Measurements from ENCODE around the gene PI4KA. TPM values are rescaled to one million over a fixed set of nuclear protein-coding genes. Genes with fewer than 3 reads are reported as not detected.

The PI4KA gene
- total and polyA plus RNA-seq, 2 experiments from 2014 or later: 17.1 to 38.1 TPM

GRCh38 chr22:20852503-20852902, 6.1 kb downstream of the PI4KA start (continued):
- TF ChIP-seq POLR2AphosphoS5 (IDR thresholded peaks at IDR 0.05; ENCODE audit: low read depth): no peak
- TF ChIP-seq STAT1 (IDR thresholded peaks at IDR 0.05; ENCODE audit: unreplicated experiment): no peak
- TF ChIP-seq ZNF114 (CRISPR knock-in tag; IDR thresholded peaks at IDR 0.05): no peak
- TF ChIP-seq CREB1 (CRISPR knock-in tag; IDR thresholded peaks at IDR 0.05; ENCODE audit: low read depth): no peak

GRCh38 chr22:20852076-20852475, 6.5 kb downstream of the PI4KA start:
- TF ChIP-seq EZH2phosphoT487 (IDR thresholded peaks at IDR 0.05; ENCODE audit: unreplicated experiment) (no peak), CTCF (conservative IDR thresholded peaks at IDR 0.05; ENCODE audit: low read depth in 2 of 2) (no peak), ZNF462 (CRISPR knock-in tag; IDR thresholded peaks at IDR 0.05) (no peak), ZNF331 (CRISPR knock-in tag; IDR thresholded peaks at IDR 0.05; ENCODE audit: low read depth) (no peak), CREB1 (CRISPR knock-in tag; IDR thresholded peaks at IDR 0.05; ENCODE audit: low read depth) (no peak), STAT1 (IDR thresholded peaks at IDR 0.05; ENCODE audit: unreplicated experiment) (no peak)
- Histone ChIP-seq H3K4me2 (no peak overlapping the region), H3K27me3 (ENCODE audit: insufficient read depth) (no peaks in the 10 kb centered on the region), H3K36me3 (ENCODE audit: insufficient read depth) (no peaks in the 10 kb centered on the region), H3K9me2 (ENCODE audit: insufficient read depth) (no peaks in the 10 kb centered on the region), H3K79me2 (replicated peaks; ENCODE audit: insufficient read depth) (peaks cover 98% of the 10 kb centered on the region), H3K4me1 (ENCODE audit: insufficient read depth) (peaks cover 2% of the 10 kb centered on the region), H3K27ac (ENCODE audit: low read depth) (no peak overlapping the region), H3K4me3 (no peak overlapping the region), H3F3A (replicated peaks; ENCODE audit: low read depth) (no peaks in the 10 kb centered on the region), H2AFZ (no peak overlapping the region), H4K20me1 (replicated peaks; ENCODE audit: insufficient read depth) (peaks cover 15% of the 10 kb centered on the region)
- H3K27me3 Mint-ChIP-seq (ENCODE audit: insufficient read depth, low read depth, poor library complexity): peaks cover 4% of the 10 kb centered on the region
- H3K4me3 Mint-ChIP-seq: no peak overlapping the region
- no peak overlapping the region for H3K27ac Mint-ChIP-seq
- no peaks in the 10 kb centered on the region for H3K36me3 Mint-ChIP-seq (ENCODE audit: low read depth)
- peaks cover 19% of the 10 kb centered on the region for H3K4me1 Mint-ChIP-seq
- ATAC-seq (no peak), DNase-seq (ENCODE audit: low spot score) (no peak)
- no peaks in the 10 kb centered on the region for H3K9me3 Mint-ChIP-seq
